GM23338 (cell line): ENCODE data around the gene TUBA1C.

Source experiments
- CREB1 ChIP-seq: fragments of 250-450 bp; sonication (Bioruptor Pico); IDR thresholded peaks from 2 replicates; pipeline ENCODE4 v1.5.0; 2020; ENCODE audit warnings: low read depth, mild to moderate bottlenecking, moderate library complexity
- EZH2 ChIP-seq: fragments of 200-600 bp; sonication (generic); IDR thresholded peaks from one replicate; pipeline ENCODE4 v1.8.0; 2017; ENCODE audit warnings: antibody characterized with exemption, mild to moderate bottlenecking, low read depth; ENCODE audit not compliant: unreplicated experiment
- EZH2phosphoT487 ChIP-seq: fragments of 200-600 bp; sonication (generic); IDR thresholded peaks from one replicate; pipeline ENCODE4 v1.8.1; 2018; ENCODE audit warnings: antibody characterized with exemption; ENCODE audit not compliant: unreplicated experiment
- JUNB ChIP-seq: IDR thresholded peaks from one replicate; pipeline ENCODE4 v1.6.1; 2016; ENCODE audit warnings: antibody characterized with exemption; ENCODE audit not compliant: unreplicated experiment
- POLR2AphosphoS5 ChIP-seq: IDR thresholded peaks from 2 replicates; pipeline ENCODE4 v1.6.1; 2016; ENCODE audit warnings: antibody characterized with exemption, low read depth
- TF ChIP-seq, protein P1 (sequence below), 2 experiments: fragments of 200-600 bp in 1 of 2; sonication (generic) in 1 of 2; conservative IDR thresholded peaks; 2 replicates each; pipeline versions ENCODE4 v1.5.1 to v1.6.1; 2016 to 2017; ENCODE audit warnings: antibody characterized with exemption in 2 of 2, low read depth in 2 of 2, mild to moderate bottlenecking in 2 of 2, moderate library complexity in 1 of 2

GRCh38 chr12:49298160-49298559 lies 33.3 kb downstream of the TUBA1C start:
- TF ChIP-seq, protein P1, sequence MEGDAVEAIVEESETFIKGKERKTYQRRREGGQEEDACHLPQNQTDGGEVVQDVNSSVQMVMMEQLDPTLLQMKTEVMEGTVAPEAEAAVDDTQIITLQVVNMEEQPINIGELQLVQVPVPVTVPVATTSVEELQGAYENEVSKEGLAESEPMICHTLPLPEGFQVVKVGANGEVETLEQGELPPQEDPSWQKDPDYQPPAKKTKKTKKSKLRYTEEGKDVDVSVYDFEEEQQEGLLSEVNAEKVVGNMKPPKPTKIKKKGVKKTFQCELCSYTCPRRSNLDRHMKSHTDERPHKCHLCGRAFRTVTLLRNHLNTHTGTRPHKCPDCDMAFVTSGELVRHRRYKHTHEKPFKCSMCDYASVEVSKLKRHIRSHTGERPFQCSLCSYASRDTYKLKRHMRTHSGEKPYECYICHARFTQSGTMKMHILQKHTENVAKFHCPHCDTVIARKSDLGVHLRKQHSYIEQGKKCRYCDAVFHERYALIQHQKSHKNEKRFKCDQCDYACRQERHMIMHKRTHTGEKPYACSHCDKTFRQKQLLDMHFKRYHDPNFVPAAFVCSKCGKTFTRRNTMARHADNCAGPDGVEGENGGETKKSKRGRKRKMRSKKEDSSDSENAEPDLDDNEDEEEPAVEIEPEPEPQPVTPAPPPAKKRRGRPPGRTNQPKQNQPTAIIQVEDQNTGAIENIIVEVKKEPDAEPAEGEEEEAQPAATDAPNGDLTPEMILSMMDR (conservative IDR thresholded peaks at IDR 0.05; ENCODE audit: low read depth in 2 of 2): peak in 1 of 2 experiments; percentile 15; a peak in 1 of 4 replicates
- TF ChIP-seq EZH2phosphoT487 (no peak), POLR2AphosphoS5 (no peak), JUNB (no peak), CREB1 (CRISPR knock-in tag) (no peak), EZH2 (no peak)
